Lower lobe of right lung (tissue), 2 donors: ENCODE results near the gene TLE2. TPM values are rescaled to one million over a fixed set of nuclear protein-coding genes. Genes with fewer than 3 reads are reported as not detected.

Experiments used
- ATAC-seq, 2 donors: fragments of 200-7000 bp; cut with Tn5 transposase; one replicate each; pipeline ENCODE4 v1.9.1; 2020 to 2022; ENCODE audit warnings: mild to moderate bottlenecking in 2 of 2, moderate library complexity in 2 of 2
- DNase-seq: peaks from one replicate; pipeline ENCODE4 v3.0.0-alpha.2; 2020
- H3K27ac ChIP-seq: fragments of 200-600 bp; one replicate; pipeline ENCODE4 v1.8.0; 2022
- H3K27me3 ChIP-seq: fragments of 200-600 bp; one replicate; pipeline ENCODE4 v1.8.0; 2022; ENCODE audit warnings: low read depth
- H3K36me3 ChIP-seq: fragments of 200-600 bp; one replicate; pipeline ENCODE4 v1.8.0; 2022; ENCODE audit warnings: mild to moderate bottlenecking
- H3K4me1 ChIP-seq: fragments of 200-600 bp; one replicate; pipeline ENCODE4 v1.8.0; 2022
- H3K4me3 ChIP-seq: fragments of 200-600 bp; one replicate; pipeline ENCODE4 v1.8.0; 2022; ENCODE audit warnings: mild to moderate bottlenecking
- H3K9me3 ChIP-seq: fragments of 200-600 bp; one replicate; pipeline ENCODE4 v1.8.0; 2022
- CTCF ChIP-seq: fragments of 200-600 bp; IDR thresholded peaks from one replicate; pipeline ENCODE4 v1.8.0; 2022; ENCODE audit warnings: antibody characterized with exemption, mild to moderate bottlenecking
- intact Hi-C: fragments of 100-400 bp; cut with DNase I; formaldehyde crosslinking; loops from one replicate; pipeline ENCODE4 v1.11.0; 2022
- total RNA-seq: library from RNA; stranded (reverse); fragmentation: NEBNext Ultra II Directional; extraction: Animal tissue kit (Norgen Biotek cat#: 25700); gene quantifications from one replicate; pipeline ENCODE4 v1.2.1, GENCODE V29; 2021
- donor health status: DM: no; HTN: yes; CAD: no; lungs with severe emphysema.

Gene TLE2
- total RNA-seq, 1 donor from 2014 or later, result 42.7 TPM

DNA sequence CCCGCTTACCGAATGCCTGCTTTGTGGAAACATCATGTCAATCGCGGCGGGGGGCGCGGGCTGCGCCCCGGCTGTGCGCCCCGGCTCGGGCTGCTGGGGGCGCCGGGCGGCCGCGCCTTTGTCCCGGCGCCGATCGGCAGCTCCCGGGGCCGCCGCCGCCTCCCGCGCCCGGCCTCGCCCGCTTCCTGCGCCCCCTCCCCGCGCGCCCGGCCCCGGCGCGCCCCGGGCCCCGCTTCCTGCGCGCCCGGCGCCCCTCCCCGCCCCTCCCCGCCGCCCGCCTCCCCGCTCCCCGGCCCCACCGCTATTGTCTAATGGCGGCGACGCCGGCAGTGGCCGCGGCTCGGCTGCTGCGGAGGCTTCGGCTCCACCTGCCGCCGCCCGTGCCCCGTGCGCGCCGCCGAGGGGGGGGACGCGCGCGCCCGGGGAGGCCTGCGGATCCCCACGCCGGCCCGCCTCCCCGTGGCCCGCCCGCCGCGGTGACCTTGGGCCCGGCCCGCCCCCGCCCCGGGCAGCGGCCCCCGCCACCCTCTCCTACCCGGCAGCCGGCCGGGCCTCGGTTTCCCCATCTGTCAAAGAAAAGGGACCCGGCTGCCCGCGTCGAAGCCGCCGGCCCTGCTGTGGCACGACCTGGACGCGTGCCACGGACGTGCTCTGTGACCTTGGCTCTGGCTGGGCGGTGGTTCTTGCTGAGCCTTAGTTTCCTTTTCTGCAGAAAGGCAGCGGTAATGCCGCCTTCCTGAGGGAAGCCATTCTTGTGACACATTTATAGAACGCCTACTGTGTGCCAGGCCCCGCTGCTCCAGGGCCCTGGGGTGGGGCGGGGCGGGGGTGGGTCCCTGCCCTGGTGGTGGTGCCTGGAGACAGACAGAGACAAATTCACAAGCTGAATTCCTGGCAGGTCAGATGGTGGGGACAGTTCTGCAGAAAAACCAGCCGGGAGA lies 33.4 kb upstream of the TLE2 start, which contains the start of gene TLE5:
TSS of gene TLE5 (minus strand) at position 331 of the 941 bp plus-strand sequence. CDS start at position 36, 295 bp downstream.
- DNase-seq, result peak; percentile 80
- Histone ChIP-seq H3K4me1 (peaks cover 55% of the 10 kb centered on the region), H3K9me3 (no peaks in the 10 kb centered on the region), H3K36me3 (peaks cover 27% of the 10 kb centered on the region), H3K27ac (peak within 1 kb of the TSS; percentile 96), H3K27me3 (no peaks in the 10 kb centered on the region), H3K4me3 (peak within 1 kb of the TSS; percentile 95)
- intact Hi-C loops, result no loop called here
- no peak for TF ChIP-seq CTCF
- ATAC-seq, result peak; percentile 79 to 80

GRCh38 chr19:3061182-3062161 lies 32.4 kb upstream of the TLE2 start:
- peaks cover 36% of the 10 kb centered on the region for H3K36me3 ChIP-seq
- no peaks in the 10 kb centered on the region for H3K27me3 ChIP-seq
- DNase-seq (peak; percentile 70), ATAC-seq (peak; percentile 75 to 82)
- H3K27ac ChIP-seq, result peak overlapping the region; percentile 96
- intact Hi-C loops, result no loop called here
- H3K9me3 ChIP-seq, result no peaks in the 10 kb centered on the region
- TF ChIP-seq CTCF, result peak; percentile 42
- H3K4me1 ChIP-seq, result peaks cover 64% of the 10 kb centered on the region
- H3K4me3 ChIP-seq, result peak overlapping the region; percentile 95

DNA sequence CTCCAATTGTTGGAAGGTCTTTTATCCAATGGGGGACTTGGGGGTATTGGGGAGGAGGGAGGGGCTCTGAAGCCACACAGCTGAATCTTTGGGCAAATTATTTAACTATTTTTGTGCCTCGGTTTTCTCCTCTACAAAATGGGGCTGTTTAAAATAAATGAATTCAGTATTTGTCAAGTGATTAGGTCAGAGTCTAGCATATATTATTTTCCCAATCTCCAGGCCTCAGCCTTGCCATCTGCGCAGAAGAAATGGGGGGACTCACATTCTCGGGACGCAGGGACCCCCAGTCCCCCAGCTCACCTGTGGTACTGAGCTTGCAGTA lies 31.7 kb upstream of the TLE2 start:
- intact Hi-C loops, result no loop called here
- peaks cover 68% of the 10 kb centered on the region for H3K4me1 ChIP-seq
- no peak for TF ChIP-seq CTCF
- peaks cover 43% of the 10 kb centered on the region for H3K36me3 ChIP-seq
- ATAC-seq (no peak), DNase-seq (no peak)
- peak overlapping the region; percentile 95 for H3K4me3 ChIP-seq
- H3K27ac ChIP-seq, result peak overlapping the region; percentile 96
- no peaks in the 10 kb centered on the region for H3K9me3 ChIP-seq
- H3K27me3 ChIP-seq, result no peaks in the 10 kb centered on the region

- Histone ChIP-seq H3K9me3 (no peaks in the 10 kb centered on the region), H3K27ac (peak overlapping the region; percentile 24), H3K36me3 (peaks cover 55% of the 10 kb centered on the region), H3K4me3 (peak overlapping the region; percentile 95), H3K27me3 (no peaks in the 10 kb centered on the region), H3K4me1 (peaks cover 69% of the 10 kb centered on the region)
- intact Hi-C loops, result no loop called here
- ATAC-seq, result no peak
- no peak for TF ChIP-seq CTCF
- DNase-seq, result no peak
Observed at GRCh38 chr19:3059653-3060052, 30.6 kb upstream of the TLE2 start.

DNA sequence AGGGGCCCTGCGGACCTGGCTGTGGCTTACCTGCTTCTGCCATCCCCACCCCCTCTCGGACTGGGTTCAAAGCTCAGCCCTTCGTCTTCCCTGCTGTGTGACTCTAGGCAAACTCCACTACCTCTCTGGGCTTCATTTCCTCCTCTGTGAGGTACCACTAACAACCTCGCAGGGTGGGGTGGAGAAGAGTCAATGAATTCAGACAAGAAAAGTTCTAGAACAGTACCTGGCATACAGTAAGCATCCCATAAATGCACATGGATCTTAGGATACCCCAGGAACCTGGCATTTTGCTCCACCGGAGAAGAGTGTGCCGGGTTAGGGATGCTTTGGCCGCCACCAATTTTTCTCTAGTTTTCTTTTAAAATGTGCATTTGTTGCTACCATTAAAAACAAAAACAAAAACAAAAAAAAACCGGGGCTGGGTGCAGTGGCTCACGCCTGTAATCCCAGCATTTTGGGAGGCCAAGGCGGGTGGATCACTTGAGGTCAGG lies 29.8 kb upstream of the TLE2 start:
- DNase-seq (no peak), ATAC-seq (no peak)
- Histone ChIP-seq H3K9me3 (no peaks in the 10 kb centered on the region), H3K4me1 (peaks cover 69% of the 10 kb centered on the region), H3K36me3 (peaks cover 62% of the 10 kb centered on the region), H3K27ac (no peak overlapping the region), H3K27me3 (no peaks in the 10 kb centered on the region), H3K4me3 (no peak overlapping the region)
- intact Hi-C loops, result no loop called here
- TF ChIP-seq CTCF, result no peak
